B cell (primary cell): Measurements from ENCODE around the gene RABGAP1L. TPM values are rescaled to one million over a fixed set of nuclear protein-coding genes. Genes with fewer than 3 reads are reported as not detected.

Source experiments
- ATAC-seq: fragments of 200-7000 bp; cut with Tn5 transposase; one replicate; pipeline ENCODE4 v1.10.0; 2021; ENCODE audit warnings: low read depth, mild to moderate bottlenecking, moderate number of reproducible peaks, moderate library complexity
- CTCF ChIA-PET: fragments of 350-600 bp; sonication (Branson Sonifier 250); formaldehyde crosslinking; loops from one replicate; lab custom pipeline; 2021; ENCODE audit warnings: antibody characterized with exemption, inconsistent platforms; lab: Charles Lee
- POLR2A ChIA-PET: fragments of 350-600 bp; sonication (Branson Sonifier 250); formaldehyde crosslinking; loops from one replicate; lab custom pipeline; 2021; ENCODE audit warnings: antibody characterized with exemption; lab: Charles Lee
- DNase-seq: peaks from one replicate; pipeline ENCODE4 v3.0.0; 2013
- H2AFZ ChIP-seq: 2 replicates; pipeline ENCODE4 v1.6.1; 2012; ENCODE audit warnings: mild to moderate bottlenecking, low read depth, low read length; ENCODE audit not compliant: insufficient read depth, poor library complexity, severe bottlenecking
- H3K27ac ChIP-seq, 2 donors: 1 replicate in 1 of 2; 2 replicates in 1 of 2; pipeline ENCODE4 v1.5.1; 2012 to 2013; ENCODE audit warnings: low read length in 2 of 2, mild to moderate bottlenecking in 2 of 2, moderate library complexity in 1 of 2
- H3K27me3 ChIP-seq, 4 experiments: fragments of 200-600 bp in 1 of 4; sonication (generic) in 1 of 4; replicated peaks in 1 of 4; 1 replicate in 2 of 4; 2 replicates in 2 of 4; pipeline versions ENCODE4 v1.6.1 to v1.7.0; 2013 to 2016; ENCODE audit warnings: low read length in 3 of 4, mild to moderate bottlenecking in 2 of 4, mixed read lengths in 1 of 4, moderate library complexity in 1 of 4; ENCODE audit not compliant: insufficient read depth in 4 of 4, control insufficient read depth in 3 of 4; ENCODE audit errors: control extremely low read depth in 1 of 4
- H3K36me3 ChIP-seq, 2 experiments: replicated peaks in 1 of 2; 1 replicate in 1 of 2; 2 replicates in 1 of 2; pipeline versions ENCODE4 v1.6.1 to v1.7.1; 2013; ENCODE audit warnings: low read length in 1 of 2; ENCODE audit not compliant: insufficient read depth in 2 of 2, control insufficient read depth in 1 of 2; ENCODE audit errors: control extremely low read depth in 1 of 2, extremely low read depth in 1 of 2
- H3K4me1 ChIP-seq, 2 donors: fragments of 200-600 bp in 1 of 2; sonication (generic) in 1 of 2; 1 replicate in 1 of 2; 2 replicates in 1 of 2; pipeline versions ENCODE4 v1.5.1 to v1.6.1; 2013 to 2017; ENCODE audit warnings: low read length in 2 of 2; ENCODE audit not compliant: control insufficient read depth in 2 of 2, insufficient read depth in 2 of 2
- H3K4me2 ChIP-seq: replicated peaks from 2 replicates; pipeline ENCODE3; 2012; ENCODE audit warnings: mild to moderate bottlenecking, low read depth, low read length; ENCODE audit not compliant: poor library complexity, severe bottlenecking
- H3K4me3 ChIP-seq, 5 experiments: fragments of 200-600 bp in 1 of 5; sonication (generic) in 1 of 5; 1 replicate in 3 of 5; 2 replicates in 2 of 5; pipeline versions ENCODE4 v1.5.1 to v1.7.0; 2011 to 2016; ENCODE audit warnings: low read length in 4 of 5, mild to moderate bottlenecking in 4 of 5, low read depth in 2 of 5, control low read depth in 1 of 5, moderate library complexity in 1 of 5; ENCODE audit not compliant: insufficient read depth in 1 of 5; ENCODE audit errors: control extremely low read depth in 1 of 5, extremely low read depth in 1 of 5
- H3K79me2 ChIP-seq: fragments of 200-600 bp; sonication (generic); one replicate; pipeline ENCODE4 v1.6.0; 2016; ENCODE audit warnings: low read length; ENCODE audit not compliant: control insufficient read depth, insufficient read depth
- H3K9ac ChIP-seq: fragments of 200-600 bp; sonication (generic); 2 replicates; pipeline ENCODE4 v1.6.1; 2017; ENCODE audit warnings: mild to moderate bottlenecking, low read length, moderate library complexity
- H3K9me3 ChIP-seq, 3 donors: one replicate each; pipeline versions ENCODE4 v1.6.1 to v1.7.1; 2013; ENCODE audit warnings: low read length in 2 of 3; ENCODE audit not compliant: control insufficient read depth in 2 of 3, insufficient read depth in 1 of 3; ENCODE audit errors: control extremely low read depth in 1 of 3
- H4K20me1 ChIP-seq: 2 replicates; pipeline ENCODE4 v1.6.0; 2012; ENCODE audit warnings: mild to moderate bottlenecking, low read length; ENCODE audit not compliant: insufficient read depth, control insufficient read depth, poor library complexity, severe bottlenecking
- H3K27ac Mint-ChIP-seq: one replicate; pipeline ENCODE4 v1.8.0; 2021; ENCODE audit warnings: mixed read lengths
- H3K27me3 Mint-ChIP-seq: one replicate; pipeline ENCODE4 v1.8.0; 2021; ENCODE audit warnings: mixed read lengths
- H3K4me1 Mint-ChIP-seq: one replicate; pipeline ENCODE4 v1.8.0; 2021; ENCODE audit warnings: mixed read lengths
- H3K4me3 Mint-ChIP-seq: one replicate; pipeline ENCODE4 v1.8.0; 2021; ENCODE audit warnings: mixed read lengths
- H3K9me3 Mint-ChIP-seq: one replicate; pipeline ENCODE4 v1.8.0; 2022; ENCODE audit warnings: mixed read lengths; ENCODE audit not compliant: insufficient read depth
- EZH2 ChIP-seq: IDR thresholded peaks from 2 replicates; pipeline ENCODE4 v1.6.1; 2012; ENCODE audit warnings: borderline replicate concordance, low read depth, mild to moderate bottlenecking, moderate library complexity, low read length; ENCODE audit not compliant: insufficient read depth, poor library complexity, severe bottlenecking
- WGBS: methylation state at CpG from one replicate; pipeline ENCODE4 v1.1.5; 2013; ENCODE audit warnings: missing lambda C conversion rate; ENCODE audit not compliant: insufficient coverage; 5-methylcytosine and 5-hydroxymethylcytosine counted together
- intact Hi-C: fragments of 100-400 bp; cut with micrococcal nuclease; formaldehyde crosslinking; loops from one replicate; pipeline ENCODE4 v1.10.0; 2022
- polyA plus RNA-seq: library from polyadenylated mRNA; depleted of rRNA; stranded (reverse); fragments of >200 nt; gene quantifications from 2 replicates; pipeline ENCODE4 v1.2.3, GENCODE V29; 2012
- total RNA-seq, 2 donors: library from RNA; stranded (reverse); fragments of 120-200 nt in 1 of 2; gene quantifications; 1 replicate in 1 of 2; 2 replicates in 1 of 2; pipeline versions ENCODE4 v1.2.3 to v1.2.4, GENCODE V29; 2013 to 2022
- TF ChIP-seq, protein P1 (sequence below): fragments of 200-600 bp; IDR thresholded peaks from one replicate; pipeline ENCODE4 v1.8.0; 2022; ENCODE audit warnings: antibody characterized with exemption, mild to moderate bottlenecking

RABGAP1L gene
- total and polyA plus RNA-seq, 2 donors (not counting 1 experiment from before 2014, with no cell fraction given): 34.9 to 159 TPM

GRCh38 chr1:174964261-174964971, 805.1 kb downstream of the RABGAP1L start:
- Histone ChIP-seq H3K4me1 (peaks cover 40 to 50% of the 10 kb centered on the region in 2 donors), H3K9ac (no peak overlapping the region), H3K27me3 (no peaks in the 10 kb centered on the region), H3K4me2 (peak overlapping the region; percentile 45), H4K20me1 (no peaks in the 10 kb centered on the region), H3K27ac (peak overlapping the region; percentile 43 to 44), H2AFZ (peak overlapping the region; percentile 13), H3K36me3 (peaks cover 0 to 5% of the 10 kb centered on the region in 2 experiments), H3K4me3 (peak overlapping the region in 1 of 5 experiments; percentile 48), H3K9me3 (no peaks in the 10 kb centered on the region), H3K79me2 (no peaks in the 10 kb centered on the region)
- WGBS: 60% methylated on average over 4 of the region's 6 CpGs
- TF ChIP-seq, protein P1, sequence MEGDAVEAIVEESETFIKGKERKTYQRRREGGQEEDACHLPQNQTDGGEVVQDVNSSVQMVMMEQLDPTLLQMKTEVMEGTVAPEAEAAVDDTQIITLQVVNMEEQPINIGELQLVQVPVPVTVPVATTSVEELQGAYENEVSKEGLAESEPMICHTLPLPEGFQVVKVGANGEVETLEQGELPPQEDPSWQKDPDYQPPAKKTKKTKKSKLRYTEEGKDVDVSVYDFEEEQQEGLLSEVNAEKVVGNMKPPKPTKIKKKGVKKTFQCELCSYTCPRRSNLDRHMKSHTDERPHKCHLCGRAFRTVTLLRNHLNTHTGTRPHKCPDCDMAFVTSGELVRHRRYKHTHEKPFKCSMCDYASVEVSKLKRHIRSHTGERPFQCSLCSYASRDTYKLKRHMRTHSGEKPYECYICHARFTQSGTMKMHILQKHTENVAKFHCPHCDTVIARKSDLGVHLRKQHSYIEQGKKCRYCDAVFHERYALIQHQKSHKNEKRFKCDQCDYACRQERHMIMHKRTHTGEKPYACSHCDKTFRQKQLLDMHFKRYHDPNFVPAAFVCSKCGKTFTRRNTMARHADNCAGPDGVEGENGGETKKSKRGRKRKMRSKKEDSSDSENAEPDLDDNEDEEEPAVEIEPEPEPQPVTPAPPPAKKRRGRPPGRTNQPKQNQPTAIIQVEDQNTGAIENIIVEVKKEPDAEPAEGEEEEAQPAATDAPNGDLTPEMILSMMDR: no peak
- no peak for TF ChIP-seq EZH2
- Mint-ChIP-seq H3K9me3 (no peaks in the 10 kb centered on the region), H3K27me3 (no peaks in the 10 kb centered on the region), H3K27ac (peak overlapping the region; percentile 79), H3K4me3 (peak overlapping the region; percentile 82), H3K4me1 (peaks cover 53% of the 10 kb centered on the region)
- ATAC-seq (peak; percentile 82), DNase-seq (peak; percentile 39)
- intact Hi-C loops: loop anchor here (1.0 to 2.0 kb wide), 2 partner anchors 11 to 18 kb away; no protein-coding TSS in a partner anchor
- POLR2A ChIA-PET: interaction anchor here (1.2 kb wide), 1 partner anchor 10 kb away, joined by 8 read pairs; no protein-coding TSS in a partner anchor
- CTCF ChIA-PET: interaction anchor here (1.3 to 2.5 kb wide), 4 partner anchors 10 to 165 kb away, joined by 6 to 9 read pairs (median 8); no protein-coding TSS in a partner anchor

DNA sequence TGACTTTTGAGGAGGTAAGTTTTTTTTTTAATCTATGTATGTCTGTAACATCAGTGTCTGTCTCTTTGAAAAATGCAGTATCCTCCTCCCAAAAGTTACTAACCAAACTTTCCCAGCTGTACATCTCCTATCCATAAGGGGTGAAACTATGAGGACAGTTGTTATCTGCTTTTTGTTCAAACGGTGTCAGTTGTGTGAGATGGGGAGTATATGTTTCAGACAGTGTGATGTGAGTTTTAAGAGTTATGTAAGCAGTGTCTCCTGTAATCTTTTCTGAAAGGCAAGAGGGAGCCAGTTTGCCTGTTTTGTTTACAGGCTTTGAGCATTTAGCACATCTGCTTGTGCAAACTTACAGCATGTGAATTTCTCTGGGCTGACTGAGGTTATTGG, 805.6 kb downstream of the RABGAP1L start:
- intact Hi-C loops: loop anchor here (1.0 to 5.0 kb wide), 3 partner anchors 12 to 168 kb away; no protein-coding TSS in a partner anchor
- no peak for DNase-seq
- H3K4me3 Mint-ChIP-seq: peak overlapping the region; percentile 82
- no peak overlapping the region for H3K9ac ChIP-seq
- CTCF ChIA-PET: interaction anchor here (1.1 to 2.5 kb wide), 8 partner anchors 11 to 165 kb away, joined by 3 to 12 read pairs (median 6); no protein-coding TSS in a partner anchor
- POLR2A ChIA-PET: interaction anchor here (1.2 kb wide), 1 partner anchor 11 kb away, joined by 8 read pairs; no protein-coding TSS in a partner anchor
- TF ChIP-seq, protein P1: no peak
- TF ChIP-seq EZH2: no peak
- H4K20me1 ChIP-seq: no peaks in the 10 kb centered on the region
- H3K4me2 ChIP-seq: peak overlapping the region; percentile 45
- ATAC-seq: no peak
- H3K27ac Mint-ChIP-seq: peak overlapping the region; percentile 79
- no peaks in the 10 kb centered on the region for H3K27me3 Mint-ChIP-seq
- H2AFZ ChIP-seq: no peak overlapping the region
- 40% methylated on average over 1 of the region's 1 CpG for WGBS
- H3K4me1 Mint-ChIP-seq: peaks cover 57% of the 10 kb centered on the region
- H3K4me3 ChIP-seq: peak overlapping the region in 1 of 5 experiments; percentile 48
- H3K9me3 ChIP-seq: no peaks in the 10 kb centered on the region
- H3K9me3 Mint-ChIP-seq: no peaks in the 10 kb centered on the region
- H3K27ac ChIP-seq: peak overlapping the region; percentile 43 to 44
- no peaks in the 10 kb centered on the region for H3K79me2 ChIP-seq
- peaks cover 0 to 10% of the 10 kb centered on the region in 2 experiments for H3K36me3 ChIP-seq
- no peaks in the 10 kb centered on the region for H3K27me3 ChIP-seq
- peaks cover 40 to 51% of the 10 kb centered on the region in 2 donors for H3K4me1 ChIP-seq
